Neutrophil (primary cell): ENCODE measurements around the gene ACYP2.

Source experiments
- H3K27ac ChIP-seq: fragments of 200-600 bp; sonication (generic); 2 replicates; pipeline ENCODE4 v1.5.1; 2016; ENCODE audit warnings: mild to moderate bottlenecking, moderate library complexity
- H3K27me3 ChIP-seq: fragments of 200-600 bp; sonication (generic); 2 replicates; pipeline ENCODE4 v1.6.0; 2016; ENCODE audit warnings: mild to moderate bottlenecking
- H3K36me3 ChIP-seq: fragments of 200-600 bp; sonication (generic); 2 replicates; pipeline ENCODE4 v1.5.1; 2017
- H3K4me1 ChIP-seq, 2 experiments: fragments of 200-600 bp in 1 of 2; sonication (generic) in 1 of 2; 1 replicate in 1 of 2; 2 replicates in 1 of 2; pipeline versions ENCODE4 v1.5.1 to v1.6.1; 2013 to 2016; ENCODE audit warnings: low read depth in 1 of 2, low read length in 1 of 2, mild to moderate bottlenecking in 1 of 2, moderate library complexity in 1 of 2; ENCODE audit not compliant: control insufficient read depth in 1 of 2, insufficient read depth in 1 of 2
- H3K4me3 ChIP-seq, 2 experiments: fragments of 200-600 bp in 1 of 2; sonication (generic) in 1 of 2; 1 replicate in 1 of 2; 2 replicates in 1 of 2; pipeline ENCODE4 v1.5.1; 2013 to 2016; ENCODE audit warnings: low read depth in 1 of 2, low read length in 1 of 2, mild to moderate bottlenecking in 1 of 2, moderate library complexity in 1 of 2
- H3K9me3 ChIP-seq: fragments of 200-600 bp; sonication (generic); 2 replicates; pipeline ENCODE4 v1.5.1; 2016
- TF ChIP-seq, protein P1 (sequence below): fragments of 200-600 bp; sonication (generic); IDR thresholded peaks from 2 replicates; pipeline ENCODE4 v1.5.1; 2016; ENCODE audit warnings: antibody characterized with exemption

ACYP2 gene

DNA sequence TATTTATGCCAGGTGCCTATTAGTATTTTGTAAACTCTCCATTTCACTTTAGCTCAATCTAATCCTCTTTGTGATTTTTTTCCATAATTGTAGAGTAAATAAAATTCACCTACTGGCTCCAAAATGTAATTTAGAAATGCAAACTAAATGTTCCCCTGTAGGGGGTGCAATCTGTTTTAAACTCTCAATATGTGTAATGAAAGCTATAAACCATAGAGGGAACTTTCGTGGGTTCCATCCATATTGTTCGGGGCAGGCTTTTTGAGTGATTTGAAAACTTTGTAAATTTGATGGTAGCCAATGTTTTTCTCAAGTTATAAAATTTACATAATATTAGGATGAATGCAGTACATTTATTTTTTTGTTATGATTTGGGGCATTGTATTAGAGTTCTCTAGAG is 91.2 kb downstream of the ACYP2 start:
- H3K4me1 ChIP-seq, result no peaks in the 10 kb centered on the region
- no peaks in the 10 kb centered on the region for H3K27me3 ChIP-seq
- no peak overlapping the region for H3K4me3 ChIP-seq
- TF ChIP-seq, protein P1, sequence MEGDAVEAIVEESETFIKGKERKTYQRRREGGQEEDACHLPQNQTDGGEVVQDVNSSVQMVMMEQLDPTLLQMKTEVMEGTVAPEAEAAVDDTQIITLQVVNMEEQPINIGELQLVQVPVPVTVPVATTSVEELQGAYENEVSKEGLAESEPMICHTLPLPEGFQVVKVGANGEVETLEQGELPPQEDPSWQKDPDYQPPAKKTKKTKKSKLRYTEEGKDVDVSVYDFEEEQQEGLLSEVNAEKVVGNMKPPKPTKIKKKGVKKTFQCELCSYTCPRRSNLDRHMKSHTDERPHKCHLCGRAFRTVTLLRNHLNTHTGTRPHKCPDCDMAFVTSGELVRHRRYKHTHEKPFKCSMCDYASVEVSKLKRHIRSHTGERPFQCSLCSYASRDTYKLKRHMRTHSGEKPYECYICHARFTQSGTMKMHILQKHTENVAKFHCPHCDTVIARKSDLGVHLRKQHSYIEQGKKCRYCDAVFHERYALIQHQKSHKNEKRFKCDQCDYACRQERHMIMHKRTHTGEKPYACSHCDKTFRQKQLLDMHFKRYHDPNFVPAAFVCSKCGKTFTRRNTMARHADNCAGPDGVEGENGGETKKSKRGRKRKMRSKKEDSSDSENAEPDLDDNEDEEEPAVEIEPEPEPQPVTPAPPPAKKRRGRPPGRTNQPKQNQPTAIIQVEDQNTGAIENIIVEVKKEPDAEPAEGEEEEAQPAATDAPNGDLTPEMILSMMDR, result no peak
- H3K9me3 ChIP-seq, result no peaks in the 10 kb centered on the region
- no peak overlapping the region for H3K27ac ChIP-seq
- no peaks in the 10 kb centered on the region for H3K36me3 ChIP-seq

DNA sequence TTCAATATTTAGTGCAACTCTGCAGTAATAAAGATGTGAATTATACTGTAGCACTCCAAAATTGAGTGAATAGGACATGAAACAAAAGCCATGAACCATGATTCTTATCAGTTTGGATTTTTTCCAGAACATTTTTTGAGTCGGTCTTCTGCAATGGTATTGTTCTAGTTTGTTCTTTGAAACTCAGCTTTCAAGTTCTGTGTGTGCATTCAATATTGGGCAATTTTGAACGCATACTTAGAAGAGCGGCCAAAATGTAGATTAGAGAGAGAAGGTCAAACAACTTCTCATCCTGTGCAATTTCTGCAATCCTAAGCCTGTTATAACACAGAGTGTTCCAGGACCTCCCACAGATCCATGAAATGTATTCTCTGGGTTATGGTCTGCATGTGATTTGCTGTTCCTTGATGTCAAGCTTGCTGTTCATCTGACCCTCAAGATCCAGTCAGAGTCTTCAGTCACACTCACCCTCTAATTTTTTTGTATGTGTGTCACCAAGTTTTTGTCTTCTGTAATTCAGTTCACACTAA is 92.3 kb downstream of the ACYP2 start:
- Histone ChIP-seq H3K36me3 (no peaks in the 10 kb centered on the region), H3K27ac (no peak overlapping the region), H3K4me3 (no peak overlapping the region), H3K4me1 (no peaks in the 10 kb centered on the region), H3K9me3 (no peaks in the 10 kb centered on the region), H3K27me3 (no peaks in the 10 kb centered on the region)
- TF ChIP-seq, protein P1, result no peak

DNA sequence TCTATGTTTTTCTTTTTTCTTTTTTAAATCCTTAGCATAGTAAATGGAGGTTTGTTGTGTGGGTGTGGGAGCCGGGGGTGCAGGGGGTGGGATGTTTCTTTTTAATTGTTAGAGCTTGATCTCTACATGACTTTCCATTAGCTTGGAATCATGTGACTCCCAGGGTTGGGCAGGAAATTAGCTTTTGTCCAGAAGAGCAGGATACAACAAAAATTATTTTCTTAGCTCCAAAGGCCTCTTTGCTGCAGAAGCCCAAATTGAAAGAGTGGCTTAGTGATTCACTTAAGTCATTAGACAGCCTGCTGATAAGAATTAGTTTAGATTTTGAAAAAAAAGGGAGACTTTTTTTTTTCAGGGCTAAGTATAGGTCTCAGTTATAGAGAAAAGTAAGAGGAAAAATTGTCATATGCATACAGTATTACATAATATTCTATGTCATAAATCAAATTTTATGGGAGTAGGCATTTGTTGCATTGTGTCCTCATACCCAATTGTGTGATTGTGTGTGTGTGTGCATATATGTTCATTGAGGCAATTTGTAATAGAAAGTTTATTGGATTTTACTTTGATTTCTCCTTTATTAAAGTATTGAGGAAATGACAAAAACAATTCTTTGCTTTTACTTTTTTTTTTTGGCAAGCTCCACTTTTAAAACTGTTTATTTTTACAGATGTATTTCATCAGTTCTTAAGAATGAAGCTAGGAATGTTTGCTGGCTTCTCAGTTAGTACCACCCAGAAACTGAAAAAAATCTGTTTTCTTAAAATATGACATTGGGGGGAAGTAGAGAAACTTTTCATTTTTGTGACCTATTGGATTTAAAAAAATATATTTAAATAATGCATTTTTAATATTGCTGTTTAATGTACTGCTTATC is 93.2 kb downstream of the ACYP2 start:
- Histone ChIP-seq H3K27ac (no peak overlapping the region), H3K27me3 (no peaks in the 10 kb centered on the region), H3K36me3 (no peaks in the 10 kb centered on the region), H3K4me1 (no peaks in the 10 kb centered on the region), H3K4me3 (no peak overlapping the region), H3K9me3 (no peaks in the 10 kb centered on the region)
- TF ChIP-seq, protein P1, result no peak

DNA sequence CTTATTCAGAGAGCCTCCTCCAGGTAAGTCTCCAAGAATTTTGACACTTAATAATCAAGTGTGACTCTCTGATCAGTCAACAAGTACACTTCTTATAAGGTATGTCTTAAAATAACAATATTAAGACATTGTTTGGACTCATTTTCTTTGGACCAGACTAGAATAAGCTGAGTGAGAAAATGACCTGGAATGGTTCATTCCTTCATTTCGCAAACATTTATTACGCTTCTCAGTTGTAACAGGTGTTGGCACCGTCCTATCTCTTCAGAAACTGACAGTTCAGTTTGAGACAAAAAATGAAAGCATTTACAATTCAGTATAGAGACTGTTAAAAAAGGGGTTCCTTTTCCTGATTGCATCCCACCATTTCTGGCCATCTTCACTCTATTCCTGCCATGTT is 94.0 kb downstream of the ACYP2 start:
- TF ChIP-seq, protein P1, result no peak
- Histone ChIP-seq H3K27ac (no peak overlapping the region), H3K9me3 (no peaks in the 10 kb centered on the region), H3K4me3 (no peak overlapping the region), H3K36me3 (no peaks in the 10 kb centered on the region), H3K27me3 (no peaks in the 10 kb centered on the region), H3K4me1 (no peaks in the 10 kb centered on the region)

DNA sequence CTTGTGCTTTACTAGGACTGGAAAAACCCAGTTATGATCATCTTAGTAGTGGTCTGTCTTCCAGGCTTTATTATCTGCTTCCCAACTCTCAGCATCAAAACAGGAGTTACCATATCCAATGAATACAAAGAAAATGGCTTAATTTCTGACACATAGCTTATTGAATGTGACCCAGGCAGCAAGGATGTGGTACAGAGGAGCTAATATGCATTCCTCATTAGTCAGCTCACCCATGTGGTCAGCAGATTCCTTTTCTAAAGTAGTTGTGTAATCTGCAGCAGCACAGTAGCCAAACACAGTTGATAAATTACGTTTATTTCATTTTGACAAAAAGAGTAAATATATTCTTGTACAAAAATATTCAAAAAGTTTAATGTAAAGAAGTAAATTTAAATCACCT is 97.0 kb downstream of the ACYP2 start:
- TF ChIP-seq, protein P1, result no peak
- Histone ChIP-seq H3K27ac (no peak overlapping the region), H3K4me1 (no peaks in the 10 kb centered on the region), H3K9me3 (no peaks in the 10 kb centered on the region), H3K4me3 (no peak overlapping the region), H3K27me3 (no peaks in the 10 kb centered on the region), H3K36me3 (no peaks in the 10 kb centered on the region)
